Neutrophil (primary cell): ENCODE measurements around the gene DNPEP.

ENCODE experiments used
- H3K27ac ChIP-seq: fragments of 200-600 bp; sonication (generic); 2 replicates; pipeline ENCODE4 v1.5.1; 2016; ENCODE audit warnings: mild to moderate bottlenecking, moderate library complexity
- H3K27me3 ChIP-seq: fragments of 200-600 bp; sonication (generic); 2 replicates; pipeline ENCODE4 v1.6.0; 2016; ENCODE audit warnings: mild to moderate bottlenecking
- H3K36me3 ChIP-seq: fragments of 200-600 bp; sonication (generic); 2 replicates; pipeline ENCODE4 v1.5.1; 2017
- H3K4me1 ChIP-seq, 2 experiments: fragments of 200-600 bp in 1 of 2; sonication (generic) in 1 of 2; 1 replicate in 1 of 2; 2 replicates in 1 of 2; pipeline versions ENCODE4 v1.5.1 to v1.6.1; 2013 to 2016; ENCODE audit warnings: low read depth in 1 of 2, low read length in 1 of 2, mild to moderate bottlenecking in 1 of 2, moderate library complexity in 1 of 2; ENCODE audit not compliant: control insufficient read depth in 1 of 2, insufficient read depth in 1 of 2
- H3K4me3 ChIP-seq, 2 experiments: fragments of 200-600 bp in 1 of 2; sonication (generic) in 1 of 2; 1 replicate in 1 of 2; 2 replicates in 1 of 2; pipeline ENCODE4 v1.5.1; 2013 to 2016; ENCODE audit warnings: low read depth in 1 of 2, low read length in 1 of 2, mild to moderate bottlenecking in 1 of 2, moderate library complexity in 1 of 2
- H3K9me3 ChIP-seq: fragments of 200-600 bp; sonication (generic); 2 replicates; pipeline ENCODE4 v1.5.1; 2016
- CTCF ChIP-seq: fragments of 200-600 bp; sonication (generic); IDR thresholded peaks from 2 replicates; pipeline ENCODE4 v1.5.1; 2016; ENCODE audit warnings: antibody characterized with exemption

DNPEP gene

GRCh38 chr2:219401606-219402005, 13.9 kb upstream of the DNPEP start:
- H3K4me3 ChIP-seq, result no peak overlapping the region
- peaks cover 23 to 37% of the 10 kb centered on the region in 2 experiments for H3K4me1 ChIP-seq
- no peak for TF ChIP-seq CTCF
- peaks cover 33% of the 10 kb centered on the region for H3K27me3 ChIP-seq
- no peak overlapping the region for H3K27ac ChIP-seq
- no peaks in the 10 kb centered on the region for H3K9me3 ChIP-seq
- H3K36me3 ChIP-seq, result no peaks in the 10 kb centered on the region

- no peak for TF ChIP-seq CTCF
- Histone ChIP-seq H3K27ac (no peak overlapping the region), H3K9me3 (no peaks in the 10 kb centered on the region), H3K4me1 (peaks cover 25 to 43% of the 10 kb centered on the region in 2 experiments), H3K36me3 (no peaks in the 10 kb centered on the region), H3K4me3 (no peak overlapping the region), H3K27me3 (peaks cover 27% of the 10 kb centered on the region)
Observed at GRCh38 chr2:219400562-219400961, 12.8 kb upstream of the DNPEP start.

- H3K27ac ChIP-seq, result no peak overlapping the region
Observed at GRCh38 chr2:219399716-219400478, 12.2 kb upstream of the DNPEP start.

GRCh38 chr2:219398721-219399363, 11.1 kb upstream of the DNPEP start:
- Histone ChIP-seq H3K36me3 (no peaks in the 10 kb centered on the region), H3K27ac (no peak overlapping the region), H3K27me3 (peaks cover 9% of the 10 kb centered on the region), H3K4me1 (peaks cover 25 to 43% of the 10 kb centered on the region in 2 experiments), H3K9me3 (no peaks in the 10 kb centered on the region), H3K4me3 (no peak overlapping the region)
- TF ChIP-seq CTCF, result no peak

More at GRCh38 chr2:219399716-219400478, 12.2 kb upstream of the DNPEP start:
- no peak for TF ChIP-seq CTCF
- no peak overlapping the region for H3K4me3 ChIP-seq
- peaks cover 20% of the 10 kb centered on the region for H3K27me3 ChIP-seq
- H3K4me1 ChIP-seq, result peaks cover 25 to 43% of the 10 kb centered on the region in 2 experiments
- H3K9me3 ChIP-seq, result no peaks in the 10 kb centered on the region
- no peaks in the 10 kb centered on the region for H3K36me3 ChIP-seq

- H3K4me1 ChIP-seq, result peaks cover 23 to 34% of the 10 kb centered on the region in 2 experiments
- peak overlapping the region; percentile 74 for H3K27ac ChIP-seq
- H3K9me3 ChIP-seq, result no peaks in the 10 kb centered on the region
- no peaks in the 10 kb centered on the region for H3K36me3 ChIP-seq
- peak overlapping the region in 1 of 2 experiments; percentile 23 for H3K4me3 ChIP-seq
- H3K27me3 ChIP-seq, result peaks cover 9% of the 10 kb centered on the region
- TF ChIP-seq CTCF, result no peak
Observed at GRCh38 chr2:219396863-219397457, 9.2 kb upstream of the DNPEP start.
